HCT116 (cell line): ENCODE results near the gene ARPC5. TPM values are rescaled to one million over a fixed set of nuclear protein-coding genes. Genes with fewer than 3 reads are reported as not detected.

Experiments used
- ATAC-seq: fragments of 200-7000 bp; cut with Tn5 transposase; 2 replicates; pipeline ENCODE4 v1.9.1; 2020; ENCODE audit warnings: mild to moderate bottlenecking, moderate library complexity
- BruUV-seq: library from RNA; stranded (reverse); fragments of 400-500 nt; replicated peaks from 2 replicates; lab custom pipeline; 2021; lab: Mats Ljungman, UMichigan
- CTCF ChIA-PET: fragments of 300-600 bp; sonication (Branson Sonifier 250); formaldehyde crosslinking; loops from one replicate; lab custom pipeline; 2021; ENCODE audit warnings: antibody characterized with exemption; lab: Charles Lee
- POLR2A ChIA-PET: fragments of 300-600, 350-600 bp; sonication (Branson Sonifier 250); formaldehyde crosslinking; loops from one replicate; lab custom pipeline; 2021; ENCODE audit warnings: antibody characterized with exemption; lab: Charles Lee
- RAD21 ChIA-PET, 2 experiments: fragments of 300-600 bp; sonication (Branson Sonifier 250); formaldehyde crosslinking; loops; one replicate each; lab custom pipeline; 2023; ENCODE audit warnings: low total read pairs in 2 of 2; ENCODE audit not compliant: uncharacterized antibody in 2 of 2, unreplicated experiment in 2 of 2, low non-redundant PET in 1 of 2; lab: Charles Lee
- DNase-seq: peaks from one replicate; pipeline ENCODE4 v3.0.0-alpha.2; 2010; ENCODE audit warnings: low read depth, low spot score
- H2AFZ ChIP-seq: fragments of 200-600 bp; shearing (Covaris generic), sonication (generic); 2 replicates; pipeline ENCODE4 v1.6.1; 2017; ENCODE audit warnings: low read depth, mixed run types, mixed read lengths, antibody characterized with exemption, low read length; ENCODE audit not compliant: poor library complexity, severe bottlenecking
- H3K27ac ChIP-seq: 2 replicates; pipeline ENCODE4 v1.5.1; 2012; ENCODE audit warnings: low read depth, low read length
- H3K27me3 ChIP-seq: fragments of 200-600 bp; sonication (generic); 2 replicates; pipeline ENCODE4 v1.6.1; 2016; ENCODE audit warnings: mixed run types, low read length, mixed read lengths; ENCODE audit not compliant: insufficient read depth
- H3K36me3 ChIP-seq, 2 experiments: fragments of 200-500 bp in 1 of 2; fragments of 200-600 bp in 1 of 2; sonication (Bioruptor generic) in 1 of 2; sonication (generic) in 1 of 2; 2 replicates each; pipeline versions ENCODE4 v1.5.1 to v1.6.1; 2014 to 2016; ENCODE audit warnings: low read length in 2 of 2, inconsistent platforms in 1 of 2, mixed read lengths in 1 of 2, mixed run types in 1 of 2; ENCODE audit not compliant: insufficient read depth in 2 of 2, control insufficient read depth in 1 of 2
- H3K4me1 ChIP-seq, 2 experiments: fragments of 200-600 bp in 1 of 2; sonication (generic) in 1 of 2; 2 replicates each; pipeline versions ENCODE4 v1.5.1 to v1.6.1; 2012 to 2017; ENCODE audit warnings: low read length in 2 of 2, inconsistent platforms in 1 of 2, mild to moderate bottlenecking in 1 of 2, mixed read lengths in 1 of 2, mixed run types in 1 of 2, moderate library complexity in 1 of 2; ENCODE audit not compliant: insufficient read depth in 2 of 2, control insufficient read depth in 1 of 2
- H3K4me2 ChIP-seq: fragments of 200-600 bp; sonication (generic); 2 replicates; pipeline ENCODE4 v1.6.1; 2017; ENCODE audit warnings: mixed run types, low read length, mixed read lengths
- H3K4me3 ChIP-seq, 2 experiments: fragments of 200-600 bp in 1 of 2; sonication (generic) in 1 of 2; replicated peaks in 1 of 2; 2 replicates each; pipeline ENCODE4 v1.5.1; 2011 to 2016; ENCODE audit warnings: low read length in 2 of 2, control low read depth in 1 of 2, low read depth in 1 of 2, mild to moderate bottlenecking in 1 of 2, mixed read lengths in 1 of 2, mixed run types in 1 of 2
- H3K79me2 ChIP-seq: fragments of 200-600 bp; sonication (generic); 2 replicates; pipeline ENCODE4 v1.6.1; 2017; ENCODE audit warnings: mild to moderate bottlenecking, mixed run types, low read length, moderate library complexity, mixed read lengths; ENCODE audit not compliant: insufficient read depth
- H3K9ac ChIP-seq: fragments of 200-600 bp; sonication (generic); 2 replicates; pipeline ENCODE4 v1.6.1; 2016; ENCODE audit warnings: low read length, mixed read lengths
- H3K9me2 ChIP-seq: fragments of 200-600 bp; sonication (generic), shearing (Covaris generic); 2 replicates; pipeline ENCODE4 v1.6.1; 2017; ENCODE audit warnings: mixed run types, mild to moderate bottlenecking, moderate library complexity; ENCODE audit not compliant: insufficient read depth
- H3K9me3 ChIP-seq, 2 experiments: fragments of 200-500 bp in 1 of 2; fragments of 200-600 bp in 1 of 2; sonication (Bioruptor generic) in 1 of 2; sonication (generic) in 1 of 2; 2 replicates each; pipeline ENCODE4 v1.6.1; 2014 to 2017; ENCODE audit warnings: low read length in 2 of 2, mixed read lengths in 2 of 2, inconsistent platforms in 1 of 2, low read depth in 1 of 2, mild to moderate bottlenecking in 1 of 2, mixed run types in 1 of 2, moderate library complexity in 1 of 2; ENCODE audit not compliant: control insufficient read depth in 1 of 2, insufficient read depth in 1 of 2
- H4K20me1 ChIP-seq: fragments of 200-600 bp; sonication (generic), shearing (Covaris generic); 2 replicates; pipeline ENCODE4 v1.6.1; 2017; ENCODE audit warnings: mixed run types, mild to moderate bottlenecking, moderate library complexity; ENCODE audit not compliant: insufficient read depth
- CEBPB ChIP-seq: IDR thresholded peaks from 2 replicates; pipeline ENCODE4 v1.6.1; 2012; ENCODE audit warnings: low read depth
- EZH2 ChIP-seq: fragments of 200-600 bp; sonication (generic); IDR thresholded peaks from 2 replicates; pipeline ENCODE4 v1.6.1; 2017; ENCODE audit warnings: antibody characterized with exemption, mixed run types
- FOSL1 ChIP-seq: IDR thresholded peaks from 2 replicates; pipeline ENCODE4 v1.6.1; 2012; ENCODE audit warnings: low read depth
- POLR2A ChIP-seq: IDR thresholded peaks from 2 replicates; pipeline ENCODE4 v1.7.0; 2011; ENCODE audit warnings: borderline replicate concordance; ENCODE audit not compliant: insufficient read depth, insufficient read length; ENCODE audit errors: extremely low read depth
- POLR2AphosphoS5 ChIP-seq: IDR thresholded peaks from 2 replicates; pipeline ENCODE4 v1.6.1; 2011; ENCODE audit warnings: mild to moderate bottlenecking, low read depth, low read length, moderate library complexity
- RAD21 ChIP-seq: IDR thresholded peaks from 2 replicates; pipeline ENCODE4 v1.6.1; 2012; ENCODE audit warnings: low read depth, mild to moderate bottlenecking
- SIN3A ChIP-seq: IDR thresholded peaks from 2 replicates; pipeline ENCODE4 v1.6.1; 2012; ENCODE audit warnings: low read depth
- SRF ChIP-seq: IDR thresholded peaks from 2 replicates; pipeline ENCODE4 v1.6.1; 2012; ENCODE audit warnings: low read depth
- ZNF274 ChIP-seq: fragments of 200-500 bp; sonication (Bioruptor generic); IDR thresholded peaks from 2 replicates; pipeline ENCODE4 v1.6.1; 2014; ENCODE audit warnings: mild to moderate bottlenecking, low read depth, low read length, inconsistent platforms
- intact Hi-C: fragments of 100-400 bp; cut with micrococcal nuclease; formaldehyde crosslinking; loops from 2 replicates; pipeline ENCODE4 v1.10.0; 2022
- total RNA-seq: library from RNA; stranded (reverse); gene quantifications from one replicate; pipeline ENCODE4 v1.2.1, GENCODE V29; 2021; ENCODE audit not compliant: unreplicated experiment
- TF ChIP-seq, protein P1 (sequence below): IDR thresholded peaks from 2 replicates; pipeline ENCODE4 v1.6.1; 2012

Gene ARPC5
- total RNA-seq, 1 experiment from 2014 or later, result 71.5 TPM

DNA sequence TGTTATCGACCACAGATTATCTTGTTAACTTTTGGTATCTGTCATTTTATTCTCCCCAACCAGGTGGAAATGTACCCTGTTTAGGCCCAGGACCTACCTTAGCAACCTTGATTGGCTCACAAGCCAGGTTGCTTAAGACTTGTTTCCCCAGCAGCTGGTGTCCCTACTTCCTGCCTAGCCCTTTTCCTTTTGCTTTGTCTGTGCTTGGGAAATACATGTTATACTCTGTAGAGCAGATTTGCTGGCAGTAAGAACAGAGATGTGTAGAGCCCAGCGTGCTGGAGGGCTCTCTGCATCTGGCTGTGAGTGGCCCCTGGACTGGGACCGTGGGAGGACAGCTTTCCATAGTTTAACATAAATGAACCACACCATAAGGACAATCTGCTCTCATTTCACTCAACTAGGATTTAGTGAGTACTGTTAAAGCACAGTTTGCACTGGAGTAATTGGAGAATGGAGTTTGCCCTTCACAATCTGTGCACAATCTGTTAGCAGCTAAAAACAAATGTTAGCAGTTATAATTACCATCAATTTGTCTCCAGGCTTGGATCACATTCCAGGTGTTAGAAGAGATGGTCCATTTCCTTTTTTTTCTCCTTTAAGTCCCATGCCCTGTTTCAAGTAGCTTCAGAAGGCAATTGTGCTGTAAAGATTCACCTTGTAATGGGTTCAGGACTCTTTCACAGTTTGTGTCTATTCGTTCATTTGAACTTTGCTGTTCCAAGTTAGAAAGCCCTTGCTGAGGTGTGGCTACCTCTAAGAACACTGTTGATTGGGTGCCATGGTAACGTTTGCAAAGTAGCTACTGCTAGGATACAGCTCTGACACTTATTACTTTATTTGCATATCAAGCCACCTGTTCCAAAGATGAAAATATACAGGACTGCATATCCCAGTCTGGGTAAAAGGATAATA, 17.2 kb upstream of the ARPC5 start, which contains the start of gene APOBEC4:
Gene APOBEC4 (minus strand): TSS at position 770 of the 915 bp plus-strand sequence. CDS start 4,535 bp downstream, outside the sequence.
- DNase-seq (no peak), ATAC-seq (no peak)
- RAD21 ChIA-PET, result no interaction called here
- H3K27me3 ChIP-seq, result 0 out of 2 replicates have a peak, but pooled peaks cover 5% of the 10 kb centered on the region
- no TSS peak for BruUV-seq
- 0 out of 4 replicates have a peak, but pooled peaks cover 0 to 3% of the 10 kb centered on the region in 2 experiments for H3K4me1 ChIP-seq
- H2AFZ ChIP-seq, result no peak within 1 kb of the TSS
- intact Hi-C loops, result no loop called here
- H3K36me3 ChIP-seq, result no peaks in the 10 kb centered on the region
- H3K9me2 ChIP-seq, result no peaks in the 10 kb centered on the region
- no peaks in the 10 kb centered on the region for H3K79me2 ChIP-seq
- no peaks in the 10 kb centered on the region for H3K9me3 ChIP-seq
- H3K4me2 ChIP-seq, result no peak within 1 kb of the TSS
- H3K4me3 ChIP-seq, result no peak within 1 kb of the TSS
- CTCF ChIA-PET, result interaction anchor here (1.2 to 4.3 kb wide), 2 partner anchors 32 to 262 kb away, joined by 3 to 83 read pairs; no protein-coding TSS in a partner anchor
- TF ChIP-seq POLR2A, result no peak
- no peak for TF ChIP-seq ZNF274
- TF ChIP-seq, protein P1, sequence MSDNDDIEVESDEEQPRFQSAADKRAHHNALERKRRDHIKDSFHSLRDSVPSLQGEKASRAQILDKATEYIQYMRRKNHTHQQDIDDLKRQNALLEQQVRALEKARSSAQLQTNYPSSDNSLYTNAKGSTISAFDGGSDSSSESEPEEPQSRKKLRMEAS, result no peak
- no peak for TF ChIP-seq EZH2
- no peak for TF ChIP-seq FOSL1
- TF ChIP-seq CEBPB, result no peak
- TF ChIP-seq SIN3A, result no peak
- no peak for TF ChIP-seq POLR2AphosphoS5
- TF ChIP-seq SRF, result no peak
- no peak for TF ChIP-seq RAD21
- H3K9ac ChIP-seq, result no peak within 1 kb of the TSS
- no peak within 1 kb of the TSS for H3K27ac ChIP-seq
- POLR2A ChIA-PET, result no interaction called here
- no peaks in the 10 kb centered on the region for H4K20me1 ChIP-seq
